Measurements from ENCODE around the gene TM2D1.
A peak's percentile ranks its signal among the peaks of the same experiment; 100 is the strongest.
"Not testable (repeated sequence)": the region's sequence is repeated elsewhere in the genome, so short reads cannot be mapped to it uniquely, and the experiment has no call there.

TM2D1 gene

DNA sequence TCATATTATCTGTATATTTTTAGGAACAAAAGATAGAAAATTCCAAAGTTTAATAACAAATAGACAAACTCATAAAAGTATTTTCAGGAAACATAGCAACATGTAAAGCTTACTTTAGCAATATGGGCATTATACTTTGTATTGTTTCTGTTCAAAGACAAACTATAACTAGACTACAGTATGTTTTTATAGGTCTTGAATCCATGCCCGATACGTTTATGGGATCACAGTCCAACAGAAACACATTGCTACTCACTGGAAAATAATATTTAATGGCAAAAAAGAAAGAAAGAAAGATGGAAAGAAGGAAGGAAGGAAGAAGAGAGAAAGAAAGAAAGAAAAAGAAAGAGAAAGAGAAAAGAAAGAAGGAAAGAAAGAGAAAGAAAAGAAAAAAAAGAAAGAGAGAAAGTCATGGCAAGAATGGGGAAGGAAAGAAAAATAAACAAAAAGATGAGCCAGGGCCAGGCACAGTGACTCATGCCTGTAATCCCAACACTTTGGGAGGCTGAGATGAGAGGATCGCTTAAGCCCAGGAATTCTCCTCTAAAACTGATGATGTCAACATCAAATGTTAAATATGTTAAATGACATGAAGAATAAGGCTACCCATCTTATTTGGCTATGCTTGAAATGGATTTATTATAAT lies 32.7 kb downstream of the TM2D1 start:
- intact Hi-C loops (cut with DNase I; ENCODE audit: low total_unique reads), result no loop called here
- peak overlapping the region; percentile 36 to 46 for H3K27ac ChIP-seq
- peaks cover 0 to 11% (median 2%) of the 10 kb centered on the region in 4 donors for H3K4me1 ChIP-seq
- TF ChIP-seq CTCF (IDR thresholded peaks at IDR 0.05), result no peak
- DNase-seq, result no peak
- H3K9me3 ChIP-seq, result no peaks in the 10 kb centered on the region
- no peak overlapping the region for H3K4me3 ChIP-seq
- H3K36me3 ChIP-seq, result peaks cover 4 to 14% (median 9%) of the 10 kb centered on the region in 3 donors
- H3K27me3 ChIP-seq, result no peaks in the 10 kb centered on the region

DNA sequence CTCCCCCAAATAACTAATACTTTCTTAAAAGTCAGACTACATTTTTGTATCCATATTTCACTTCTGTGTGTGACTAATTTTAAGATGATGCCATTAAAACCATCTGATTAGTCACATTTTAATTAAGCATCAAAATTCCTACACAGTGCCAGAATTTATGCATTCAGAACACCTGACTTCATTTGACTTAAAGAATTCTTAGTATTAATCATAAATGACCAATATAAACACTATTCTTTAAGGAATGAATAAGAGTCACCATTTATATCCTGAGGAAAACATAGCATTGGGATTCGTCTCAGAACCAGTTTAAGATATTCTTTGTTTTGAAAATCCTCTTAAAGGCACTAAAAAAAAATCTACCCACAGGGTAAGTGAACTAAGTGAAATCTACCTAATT lies 37.0 kb downstream of the TM2D1 start:
- Histone ChIP-seq H3K4me1 (peaks cover 0 to 10% (median 2%) of the 10 kb centered on the region in 4 donors), H3K4me3 (no peak overlapping the region), H3K36me3 (peaks cover 13 to 21% (median 16%) of the 10 kb centered on the region in 3 donors), H3K27ac (no peak overlapping the region), H3K9me3 (no peaks in the 10 kb centered on the region), H3K27me3 (no peaks in the 10 kb centered on the region)
- no peak for TF ChIP-seq CTCF (IDR thresholded peaks at IDR 0.05)
- intact Hi-C loops (cut with DNase I; ENCODE audit: low total_unique reads), result no loop called here
- DNase-seq, result no peak

DNA sequence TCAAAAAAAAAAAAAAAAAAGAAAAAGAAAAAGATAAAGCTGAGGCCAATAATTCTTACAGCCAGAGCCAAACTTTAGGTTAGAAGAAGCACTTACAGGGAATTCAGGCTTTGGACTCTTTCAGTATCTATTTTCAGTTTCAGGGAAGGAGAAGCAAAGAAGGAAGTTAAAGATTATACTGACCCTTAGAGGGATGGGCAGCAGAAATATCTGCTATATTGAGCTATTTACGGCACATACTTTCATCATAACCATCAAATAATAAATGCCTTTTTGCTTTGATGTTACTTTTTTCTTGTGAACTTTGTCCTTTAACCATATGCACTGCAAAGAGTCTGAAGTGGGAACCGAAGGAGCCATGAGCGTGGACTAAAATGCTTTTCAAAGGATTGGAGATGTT lies 42.0 kb downstream of the TM2D1 start:
- no peak for TF ChIP-seq CTCF (IDR thresholded peaks at IDR 0.05)
- no peak for DNase-seq
- peaks cover 35 to 62% (median 37%) of the 10 kb centered on the region in 3 donors for H3K36me3 ChIP-seq

DNA sequence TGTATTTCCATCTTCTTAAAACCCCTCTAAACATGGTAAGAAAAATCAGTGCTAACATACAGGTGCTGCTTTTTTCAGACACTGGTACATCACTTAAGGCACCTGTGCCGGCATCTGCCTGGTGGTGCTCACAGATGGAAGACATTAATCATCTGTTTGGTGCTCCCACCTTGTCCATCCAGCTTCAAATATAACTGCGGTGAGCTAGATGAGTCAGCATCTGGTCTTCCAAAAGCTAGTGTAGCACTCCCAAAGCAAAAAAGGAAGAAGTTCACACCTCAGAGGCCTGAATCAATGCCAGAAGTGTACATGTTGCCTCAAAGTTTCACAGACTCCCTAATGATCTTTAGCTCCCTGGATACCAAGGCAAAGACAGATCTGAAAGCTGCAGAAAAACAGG lies 44.4 kb downstream of the TM2D1 start:
- H3K27ac ChIP-seq, result no peak overlapping the region
- no peak overlapping the region for H3K4me3 ChIP-seq
- intact Hi-C loops (cut with DNase I; ENCODE audit: low total_unique reads), result no loop called here
- no peaks in the 10 kb centered on the region for H3K9me3 ChIP-seq
- DNase-seq, result no peak
- no peaks in the 10 kb centered on the region for H3K4me1 ChIP-seq
- peaks cover 29 to 59% (median 30%) of the 10 kb centered on the region in 3 donors for H3K36me3 ChIP-seq
- no peaks in the 10 kb centered on the region for H3K27me3 ChIP-seq
- TF ChIP-seq CTCF (IDR thresholded peaks at IDR 0.05), result no peak

More for the DNA sequence above, 42.0 kb downstream of the TM2D1 start:
- Histone ChIP-seq H3K9me3 (no peaks in the 10 kb centered on the region), H3K27ac (no peak overlapping the region), H3K27me3 (no peaks in the 10 kb centered on the region), H3K4me3 (no peak overlapping the region), H3K4me1 (no peaks in the 10 kb centered on the region)
- intact Hi-C loops (cut with DNase I; ENCODE audit: low total_unique reads), result no loop called here

DNA sequence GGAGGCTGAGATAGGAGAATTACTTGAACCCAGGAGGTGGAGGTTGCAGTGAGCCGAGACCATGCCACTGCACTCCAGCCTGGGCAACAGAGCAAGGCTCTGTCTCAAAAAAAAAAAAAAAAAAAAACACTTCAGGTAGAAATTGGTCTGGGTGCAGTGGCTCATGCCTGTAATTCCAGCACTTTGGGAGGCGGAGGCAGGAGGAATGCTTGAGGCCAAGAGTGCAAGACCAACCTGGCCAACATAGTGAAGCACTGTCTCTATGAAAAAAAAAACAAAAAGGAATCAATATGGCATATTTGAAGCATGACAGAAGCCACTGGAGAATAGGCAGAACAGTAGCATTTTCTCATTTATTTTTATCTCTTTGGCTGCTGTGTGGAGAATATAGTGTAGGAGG lies 48.1 kb downstream of the TM2D1 start:
- H3K27me3 ChIP-seq; H3K27ac ChIP-seq; H3K9me3 ChIP-seq; intact Hi-C loops (cut with DNase I; ENCODE audit: low total_unique reads); H3K4me3 ChIP-seq; DNase-seq; H3K4me1 ChIP-seq: not testable (repeated sequence)
- peaks cover 18 to 42% (median 23%) of the 10 kb centered on the region in 3 donors for H3K36me3 ChIP-seq

DNA sequence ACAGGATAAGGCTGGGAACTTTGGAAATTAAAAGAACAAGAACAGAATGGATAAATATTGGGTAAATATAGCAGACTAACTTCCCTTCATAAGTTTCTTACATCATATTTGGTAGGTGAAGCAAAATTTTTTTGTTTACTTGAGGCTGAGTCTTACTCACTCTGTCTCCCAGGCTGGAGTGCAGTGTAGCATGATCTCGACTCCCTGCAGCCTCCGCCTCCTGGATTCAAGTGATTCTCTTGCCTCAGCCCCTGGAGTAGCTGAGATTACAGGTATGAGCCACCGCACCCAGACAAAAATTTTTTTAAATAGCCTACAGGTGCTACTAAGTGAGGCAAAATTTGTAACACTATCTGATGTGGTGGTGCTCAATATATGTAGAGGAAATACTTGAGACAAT lies 50.7 kb downstream of the TM2D1 start:
- no peaks in the 10 kb centered on the region for H3K4me1 ChIP-seq
- intact Hi-C loops (cut with DNase I; ENCODE audit: low total_unique reads), result no loop called here
- H3K4me3 ChIP-seq, result no peak overlapping the region
- H3K27ac ChIP-seq, result no peak overlapping the region
- H3K36me3 ChIP-seq, result peaks cover 0 to 19% (median 5%) of the 10 kb centered on the region in 3 donors
- H3K9me3 ChIP-seq, result no peaks in the 10 kb centered on the region
- TF ChIP-seq CTCF (IDR thresholded peaks at IDR 0.05), result no peak
- no peak for DNase-seq
- H3K27me3 ChIP-seq, result no peaks in the 10 kb centered on the region
